NCI-H526 (cell line): ENCODE data around the gene BUB1.
"Not testable (repeated sequence)": the region's sequence is repeated elsewhere in the genome, so short reads cannot be mapped to it uniquely, and the experiment has no call there.

Experiments used
- DNase-seq, 2 experiments: peaks; one replicate each; lab custom pipeline; 2025; lab: John Stamatoyannopoulos, UW

The BUB1 gene

GRCh38 chr2:110690083-110690965 is 12.5 kb upstream of the BUB1 start:
- DNase-seq: no peak

GRCh38 chr2:110688594-110689091 is 10.8 kb upstream of the BUB1 start:
- no peak for DNase-seq

- DNase-seq: not testable (repeated sequence)
These were observed 10.1 kb upstream of the BUB1 start for GRCh38 chr2:110687775-110688484.

GRCh38 chr2:110682872-110683271 is 5.0 kb upstream of the BUB1 start:
- no peak for DNase-seq

- DNase-seq: no peak
These were observed 4.4 kb upstream of the BUB1 start for GRCh38 chr2:110682267-110682666.

- DNase-seq: no peak
These were observed 2.8 kb upstream of the BUB1 start for GRCh38 chr2:110680709-110681108.

- no peak for DNase-seq
These were observed 2.0 kb upstream of the BUB1 start for GRCh38 chr2:110679865-110680264.

- DNase-seq: peak in 1 of 2 experiments; percentile 4
These were observed 1.5 kb upstream of the BUB1 start for GRCh38 chr2:110679337-110679707.

- DNase-seq: peak in 1 of 2 experiments; percentile 62
These were observed 834 bp upstream of the BUB1 start for GRCh38 chr2:110678457-110679336.

- no peak for DNase-seq
These were observed 783 bp downstream of the BUB1 start for GRCh38 chr2:110677080-110677479.

GRCh38 chr2:110675679-110676078 is 2.2 kb downstream of the BUB1 start:
- DNase-seq: no peak

GRCh38 chr2:110674620-110675555 is 3.0 kb downstream of the BUB1 start:
- DNase-seq: no peak

- no peak for DNase-seq
These were observed 4.7 kb downstream of the BUB1 start for GRCh38 chr2:110673201-110673600.

GRCh38 chr2:110670826-110671225 is 7.0 kb downstream of the BUB1 start:
- DNase-seq: no peak

GRCh38 chr2:110669079-110669478 is 8.8 kb downstream of the BUB1 start:
- no peak for DNase-seq

- no peak for DNase-seq
These were observed 10.8 kb downstream of the BUB1 start for GRCh38 chr2:110667071-110667470.

GRCh38 chr2:110664135-110664534 is 13.7 kb downstream of the BUB1 start:
- DNase-seq: no peak

GRCh38 chr2:110662560-110662959 is 15.3 kb downstream of the BUB1 start:
- DNase-seq: no peak

GRCh38 chr2:110660558-110660957 is 17.3 kb downstream of the BUB1 start:
- DNase-seq: no peak

GRCh38 chr2:110659248-110659647 is 18.6 kb downstream of the BUB1 start:
- no peak for DNase-seq

GRCh38 chr2:110657724-110658305 is 20.0 kb downstream of the BUB1 start:
- DNase-seq: no peak
